T-helper 2 cell treated with Interferon-gamma antibody and Interleukin-4, amounts not matched to agents 5 μg/mL and 100 μg/mL, for 36 hours (primary cell): Measurements from ENCODE around the gene PRM3.
"Not testable (repeated sequence)": the region's sequence is repeated elsewhere in the genome, so short reads cannot be mapped to it uniquely, and the experiment has no call there.

Source experiments
- DNase-seq: peaks from one replicate; pipeline ENCODE4 v3.0.0; 2021; ENCODE audit warnings: low spot score
- H3K27ac Mint-ChIP-seq: one replicate; pipeline ENCODE4 v1.8.0; 2021; ENCODE audit warnings: mild to moderate bottlenecking, mixed read lengths
- H3K27me3 Mint-ChIP-seq: one replicate; pipeline ENCODE4 v1.8.0; 2021; ENCODE audit warnings: low read depth, mixed read lengths
- H3K36me3 Mint-ChIP-seq: one replicate; pipeline ENCODE4 v1.8.0; 2021; ENCODE audit warnings: low read depth, mixed read lengths
- H3K4me1 Mint-ChIP-seq: one replicate; pipeline ENCODE4 v1.8.0; 2021; ENCODE audit warnings: low read depth, mixed read lengths
- H3K4me3 Mint-ChIP-seq: one replicate; pipeline ENCODE4 v1.8.0; 2022; ENCODE audit warnings: mild to moderate bottlenecking, moderate library complexity, mixed read lengths
- H3K9me3 Mint-ChIP-seq: one replicate; pipeline ENCODE4 v1.8.0; 2021; ENCODE audit warnings: mixed read lengths

Gene PRM3

GRCh38 chr16:11298143-11298900 lies 24.9 kb upstream of the PRM3 start:
- peaks cover 35% of the 10 kb centered on the region for H3K4me1 Mint-ChIP-seq
- no peaks in the 10 kb centered on the region for H3K9me3 Mint-ChIP-seq
- H3K27ac Mint-ChIP-seq, result no peak overlapping the region
- no peaks in the 10 kb centered on the region for H3K36me3 Mint-ChIP-seq
- no peak for DNase-seq
- H3K27me3 Mint-ChIP-seq, result peaks cover 3% of the 10 kb centered on the region
- H3K4me3 Mint-ChIP-seq, result peak overlapping the region; percentile 71

GRCh38 chr16:11297492-11298142 lies 24.2 kb upstream of the PRM3 start:
- Mint-ChIP-seq H3K27me3 (peaks cover 3% of the 10 kb centered on the region), H3K4me3 (peak overlapping the region; percentile 71), H3K36me3 (no peaks in the 10 kb centered on the region), H3K4me1 (peaks cover 35% of the 10 kb centered on the region), H3K27ac (peak overlapping the region; percentile 69), H3K9me3 (no peaks in the 10 kb centered on the region)
- DNase-seq, result peak; percentile 67

- DNase-seq, result no peak
- Mint-ChIP-seq H3K27ac (peak overlapping the region; percentile 69), H3K9me3 (no peaks in the 10 kb centered on the region), H3K4me1 (peaks cover 35% of the 10 kb centered on the region), H3K36me3 (no peaks in the 10 kb centered on the region), H3K27me3 (peaks cover 3% of the 10 kb centered on the region), H3K4me3 (peak overlapping the region; percentile 71)
Measured at GRCh38 chr16:11296706-11297491, 23.5 kb upstream of the PRM3 start.

DNA sequence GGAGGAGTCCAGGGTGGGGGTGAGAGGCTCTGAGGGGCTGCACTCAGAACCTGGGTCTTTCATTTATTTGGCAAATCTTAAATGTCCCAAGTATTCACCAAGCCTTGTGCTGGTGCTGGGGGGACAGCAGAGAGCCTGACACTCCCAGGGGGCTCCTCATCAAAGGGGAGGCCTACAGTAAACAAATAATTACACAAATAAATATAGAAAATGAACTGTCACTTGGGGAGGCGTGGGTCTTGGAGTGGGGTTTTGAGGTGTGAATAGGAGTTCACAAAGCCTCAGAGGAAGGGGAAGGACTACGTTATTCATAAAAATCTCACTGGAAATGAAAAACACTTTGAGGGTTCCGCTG lies 22.9 kb upstream of the PRM3 start:
- no peak for DNase-seq
- Mint-ChIP-seq H3K4me3 (no peak overlapping the region), H3K36me3 (no peaks in the 10 kb centered on the region), H3K27me3 (peaks cover 3% of the 10 kb centered on the region), H3K4me1 (peaks cover 35% of the 10 kb centered on the region), H3K9me3 (no peaks in the 10 kb centered on the region), H3K27ac (no peak overlapping the region)

- Mint-ChIP-seq H3K9me3 (no peaks in the 10 kb centered on the region), H3K4me1 (peaks cover 35% of the 10 kb centered on the region), H3K27me3 (peaks cover 3% of the 10 kb centered on the region), H3K4me3 (no peak overlapping the region), H3K27ac (no peak overlapping the region), H3K36me3 (no peaks in the 10 kb centered on the region)
- no peak for DNase-seq
Measured at GRCh38 chr16:11295672-11296071, 22.2 kb upstream of the PRM3 start.

DNA sequence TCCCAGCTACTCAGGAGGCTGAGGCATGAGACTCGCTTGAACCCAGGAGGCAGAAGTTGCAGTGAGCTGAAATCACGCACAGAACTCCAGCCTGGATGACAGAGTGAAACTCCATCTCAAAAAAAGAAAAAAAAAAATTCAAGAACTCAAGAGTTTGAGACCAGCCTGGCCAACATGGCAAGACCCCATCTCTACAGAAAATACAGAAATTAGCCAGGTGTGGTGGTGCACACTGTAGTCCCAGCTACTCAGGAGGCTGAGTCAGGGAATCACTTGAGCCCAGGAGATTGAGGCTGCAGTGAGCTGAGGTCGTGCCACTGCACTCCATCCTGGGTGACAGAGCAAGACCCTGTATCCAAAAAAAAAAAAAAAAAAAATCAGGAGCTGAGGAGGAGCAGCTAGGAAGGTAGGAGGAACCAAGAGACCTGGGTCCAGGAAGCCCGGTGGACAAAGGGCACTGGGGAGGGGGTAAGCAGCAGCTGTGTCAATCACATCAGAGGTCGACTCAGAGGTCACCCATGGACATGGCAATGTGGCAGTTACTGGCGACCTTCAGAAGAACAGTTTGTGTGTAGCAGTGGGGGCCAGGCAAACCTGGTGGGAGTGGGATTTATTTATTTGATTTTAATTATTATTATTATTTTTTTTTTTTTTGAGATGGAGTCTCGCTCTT lies 18.8 kb upstream of the PRM3 start:
- Mint-ChIP-seq H3K9me3 (no peaks in the 10 kb centered on the region), H3K4me1 (peaks cover 20% of the 10 kb centered on the region), H3K36me3 (no peaks in the 10 kb centered on the region), H3K4me3 (no peak overlapping the region), H3K27ac (no peak overlapping the region), H3K27me3 (peaks cover 19% of the 10 kb centered on the region)
- DNase-seq, result no peak

- DNase-seq, result no peak
- peaks cover 19% of the 10 kb centered on the region for H3K27me3 Mint-ChIP-seq
- H3K27ac Mint-ChIP-seq, result no peak overlapping the region
- no peaks in the 10 kb centered on the region for H3K9me3 Mint-ChIP-seq
- H3K4me1 Mint-ChIP-seq, result peaks cover 14% of the 10 kb centered on the region
- no peaks in the 10 kb centered on the region for H3K36me3 Mint-ChIP-seq
- no peak overlapping the region for H3K4me3 Mint-ChIP-seq
Measured at GRCh38 chr16:11291091-11291703, 17.8 kb upstream of the PRM3 start.

DNA sequence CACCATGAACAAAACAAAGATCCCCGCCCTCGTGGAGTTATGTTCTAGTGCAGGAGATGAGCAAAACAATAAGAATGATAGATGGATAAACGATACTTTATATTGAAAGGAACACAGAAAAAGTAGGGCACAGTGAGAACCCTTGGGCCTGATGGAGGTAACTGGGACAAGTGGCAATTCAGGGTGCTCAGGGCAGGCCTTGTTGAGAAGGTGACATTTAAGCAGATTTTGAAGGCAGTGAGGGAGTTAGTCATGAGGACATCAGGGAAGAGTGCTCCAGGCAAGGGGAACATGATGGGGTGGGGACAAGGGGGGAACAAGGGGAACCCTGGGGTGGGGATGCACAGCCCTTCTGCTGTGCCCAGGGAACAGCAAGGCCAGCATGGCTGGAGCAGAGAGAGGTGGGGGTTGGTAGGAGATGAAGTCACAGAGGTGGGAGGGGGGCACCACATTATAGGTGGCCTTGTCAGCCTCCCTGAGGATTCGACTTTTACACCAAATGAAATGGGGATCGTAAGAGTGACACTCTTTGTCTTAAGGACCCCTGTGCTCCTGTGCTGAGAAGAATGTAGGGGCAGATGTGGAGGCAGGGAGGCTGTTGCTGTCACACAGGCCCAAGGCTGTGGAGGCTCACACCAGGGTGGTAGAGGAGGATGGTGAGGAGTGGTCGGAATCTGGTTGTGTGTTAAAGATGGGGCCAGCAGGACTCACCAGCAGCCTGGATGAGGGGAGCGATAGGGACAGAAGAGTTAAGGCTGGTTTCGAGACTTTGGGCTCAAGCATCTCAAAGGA lies 16.9 kb upstream of the PRM3 start:
- H3K27me3 Mint-ChIP-seq, result peaks cover 23% of the 10 kb centered on the region
- no peaks in the 10 kb centered on the region for H3K9me3 Mint-ChIP-seq
- no peak overlapping the region for H3K27ac Mint-ChIP-seq
- no peak for DNase-seq
- H3K4me3 Mint-ChIP-seq, result no peak overlapping the region
- H3K4me1 Mint-ChIP-seq, result peaks cover 14% of the 10 kb centered on the region
- H3K36me3 Mint-ChIP-seq, result no peaks in the 10 kb centered on the region

GRCh38 chr16:11289696-11290095 lies 16.3 kb upstream of the PRM3 start:
- Mint-ChIP-seq H3K27me3 (peaks cover 20% of the 10 kb centered on the region), H3K4me1 (peaks cover 11% of the 10 kb centered on the region)
- not testable (repeated sequence) for H3K4me3 Mint-ChIP-seq, DNase-seq, H3K9me3 Mint-ChIP-seq, H3K36me3 Mint-ChIP-seq, H3K27ac Mint-ChIP-seq

DNA sequence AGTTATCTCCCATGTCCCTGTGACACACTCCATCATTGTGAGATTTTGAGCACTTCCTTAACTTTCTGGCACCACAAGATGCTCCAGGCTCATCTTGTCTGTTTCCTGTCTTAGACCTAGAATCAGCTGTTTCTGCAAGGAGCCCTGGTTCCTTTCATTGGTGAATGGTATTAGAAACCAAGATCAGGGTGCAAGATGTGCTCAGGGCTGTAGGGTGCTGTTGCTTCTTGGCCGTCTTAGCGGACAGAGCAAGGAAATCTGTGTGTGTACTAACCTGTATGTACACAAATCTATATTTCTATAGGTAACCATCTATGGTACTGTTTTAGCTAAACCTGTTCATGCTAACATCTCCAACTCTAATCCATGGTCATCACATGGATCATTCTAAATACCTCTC lies 15.8 kb upstream of the PRM3 start:
- Mint-ChIP-seq H3K4me3 (no peak overlapping the region), H3K36me3 (no peaks in the 10 kb centered on the region), H3K9me3 (no peaks in the 10 kb centered on the region), H3K27me3 (peaks cover 20% of the 10 kb centered on the region), H3K4me1 (peaks cover 11% of the 10 kb centered on the region), H3K27ac (no peak overlapping the region)
- no peak for DNase-seq

GRCh38 chr16:11285842-11286241 lies 12.4 kb upstream of the PRM3 start:
- Mint-ChIP-seq H3K27ac (no peak overlapping the region), H3K4me3 (no peak overlapping the region), H3K9me3 (no peaks in the 10 kb centered on the region), H3K4me1 (no peaks in the 10 kb centered on the region), H3K36me3 (no peaks in the 10 kb centered on the region), H3K27me3 (peaks cover 31% of the 10 kb centered on the region)
- DNase-seq, result no peak

- H3K9me3 Mint-ChIP-seq, result no peaks in the 10 kb centered on the region
- peaks cover 30% of the 10 kb centered on the region for H3K27me3 Mint-ChIP-seq
- H3K36me3 Mint-ChIP-seq, result no peaks in the 10 kb centered on the region
- H3K4me1 Mint-ChIP-seq, result peaks cover 7% of the 10 kb centered on the region
- no peak for DNase-seq
- H3K4me3 Mint-ChIP-seq, result no peak overlapping the region
- no peak overlapping the region for H3K27ac Mint-ChIP-seq
Measured at GRCh38 chr16:11283820-11284248, 10.4 kb upstream of the PRM3 start.
